HEK293T (cell line): Measurements from ENCODE around the gene MYO1G.

Experiments used
- FOXK2 ChIP-seq: fragments of 450-650 bp; IDR thresholded peaks from 2 replicates; pipeline ENCODE4 v1.6.1; 2016; ENCODE audit warnings: mild to moderate bottlenecking
- SP1 ChIP-seq: fragments of 450-650 bp; IDR thresholded peaks from 2 replicates; pipeline ENCODE4 v1.6.1; 2017
- TARDBP ChIP-seq: fragments of 450-650 bp; IDR thresholded peaks from 2 replicates; pipeline ENCODE4 v1.6.1; 2016
- ZNF384 ChIP-seq: fragments of 450-650 bp; IDR thresholded peaks from 2 replicates; pipeline ENCODE4 v1.6.1; 2016
- TF ChIP-seq, protein P1 (sequence below): fragments of 450-650 bp; IDR thresholded peaks from 2 replicates; pipeline ENCODE4 v1.6.1; 2016

GRCh38 chr7:45021604-45022296 lies 42.9 kb upstream of the MYO1G start:
- TF ChIP-seq, protein P1, sequence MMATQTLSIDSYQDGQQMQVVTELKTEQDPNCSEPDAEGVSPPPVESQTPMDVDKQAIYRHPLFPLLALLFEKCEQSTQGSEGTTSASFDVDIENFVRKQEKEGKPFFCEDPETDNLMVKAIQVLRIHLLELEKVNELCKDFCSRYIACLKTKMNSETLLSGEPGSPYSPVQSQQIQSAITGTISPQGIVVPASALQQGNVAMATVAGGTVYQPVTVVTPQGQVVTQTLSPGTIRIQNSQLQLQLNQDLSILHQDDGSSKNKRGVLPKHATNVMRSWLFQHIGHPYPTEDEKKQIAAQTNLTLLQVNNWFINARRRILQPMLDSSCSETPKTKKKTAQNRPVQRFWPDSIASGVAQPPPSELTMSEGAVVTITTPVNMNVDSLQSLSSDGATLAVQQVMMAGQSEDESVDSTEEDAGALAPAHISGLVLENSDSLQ: no peak
- no peak for TF ChIP-seq SP1
- TF ChIP-seq ZNF384: no peak
- TF ChIP-seq TARDBP: no peak
- TF ChIP-seq FOXK2: no peak
